Cortex of kidney (tissue), 1 donor: ENCODE data around the gene SCNN1A.
A peak's percentile ranks its signal among the peaks of the same experiment; 100 is the strongest.
"Not testable (repeated sequence)": the region's sequence is repeated elsewhere in the genome, so short reads cannot be mapped to it uniquely, and the experiment has no call there.

ENCODE experiments used
- DNase-seq: peaks from one replicate; lab custom pipeline; 2025; lab: John Stamatoyannopoulos, UW

SCNN1A gene

GRCh38 chr12:6347367-6348338, 27.7 kb downstream of the SCNN1A start:
- no peak for DNase-seq

GRCh38 chr12:6346942-6347341, 28.4 kb downstream of the SCNN1A start:
- DNase-seq = no peak

GRCh38 chr12:6346235-6346832, 29.0 kb downstream of the SCNN1A start:
- DNase-seq = no peak

GRCh38 chr12:6345319-6346091, 29.9 kb downstream of the SCNN1A start:
- no peak for DNase-seq

- not testable (repeated sequence) for DNase-seq
Observed at GRCh38 chr12:6344101-6344660, 31.2 kb downstream of the SCNN1A start.

DNA sequence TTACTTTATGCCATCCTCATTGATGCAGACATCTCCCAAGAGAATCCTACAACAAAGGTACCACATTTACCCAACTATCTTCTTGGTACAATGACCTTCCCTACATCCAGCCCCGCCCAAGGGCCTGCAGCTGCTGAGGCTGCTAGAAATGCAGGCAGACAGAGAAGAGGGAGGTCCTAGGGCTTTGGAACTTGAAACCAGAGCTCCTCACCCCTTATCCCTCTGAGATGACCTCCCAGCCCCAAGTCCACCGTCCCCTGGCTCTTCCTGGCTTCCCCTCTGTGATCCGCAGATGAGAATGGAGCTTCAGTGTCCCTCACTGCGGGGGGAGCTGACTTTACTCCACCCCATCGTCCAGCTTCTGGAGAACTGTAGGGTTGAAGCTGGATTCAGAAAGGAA, 31.8 kb downstream of the SCNN1A start:
- no peak for DNase-seq

- DNase-seq = no peak
Observed at GRCh38 chr12:6342140-6342889, 33.0 kb downstream of the SCNN1A start.

DNA sequence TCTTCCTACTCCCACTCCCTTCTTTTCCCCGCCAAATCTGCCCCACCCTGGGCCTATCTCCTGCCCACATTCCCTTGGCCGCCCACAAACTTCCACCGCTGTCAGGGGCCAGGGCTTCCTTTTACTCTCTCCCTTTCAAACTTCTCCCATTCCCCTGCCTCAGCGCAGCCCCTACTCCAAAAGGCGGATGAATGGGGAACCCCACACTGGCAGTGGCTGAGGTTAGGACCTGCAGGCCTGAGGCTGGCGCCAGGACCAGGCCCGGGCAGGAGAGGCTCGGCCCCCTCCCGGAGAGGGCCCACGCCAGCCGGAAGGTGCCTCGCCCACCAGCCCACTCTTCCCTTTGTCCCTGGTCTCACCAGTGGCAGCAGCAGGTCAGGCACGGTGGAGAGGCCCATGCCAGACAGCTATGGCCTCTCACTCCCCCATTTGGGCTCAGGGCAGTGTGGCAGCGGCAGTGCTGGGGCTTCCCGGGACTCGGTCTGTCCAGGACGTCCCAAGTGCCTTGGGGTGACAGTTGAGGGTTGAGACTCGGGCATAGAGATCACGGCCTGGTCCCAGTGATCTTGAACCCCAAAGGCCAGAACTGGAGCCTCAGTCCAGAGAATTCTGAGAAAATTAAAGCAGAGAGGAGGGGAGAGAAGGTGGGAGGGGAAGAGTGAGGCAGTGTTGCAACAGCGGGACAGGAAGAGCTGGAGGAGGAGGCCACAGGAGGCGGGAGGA, 33.8 kb downstream of the SCNN1A start, which contains the start of gene TNFRSF1A:
TNFRSF1A (minus strand) TSS at position 660 of the 723 bp plus-strand sequence; CDS start at position 398, 262 bp downstream.
- DNase-seq = no peak

DNA sequence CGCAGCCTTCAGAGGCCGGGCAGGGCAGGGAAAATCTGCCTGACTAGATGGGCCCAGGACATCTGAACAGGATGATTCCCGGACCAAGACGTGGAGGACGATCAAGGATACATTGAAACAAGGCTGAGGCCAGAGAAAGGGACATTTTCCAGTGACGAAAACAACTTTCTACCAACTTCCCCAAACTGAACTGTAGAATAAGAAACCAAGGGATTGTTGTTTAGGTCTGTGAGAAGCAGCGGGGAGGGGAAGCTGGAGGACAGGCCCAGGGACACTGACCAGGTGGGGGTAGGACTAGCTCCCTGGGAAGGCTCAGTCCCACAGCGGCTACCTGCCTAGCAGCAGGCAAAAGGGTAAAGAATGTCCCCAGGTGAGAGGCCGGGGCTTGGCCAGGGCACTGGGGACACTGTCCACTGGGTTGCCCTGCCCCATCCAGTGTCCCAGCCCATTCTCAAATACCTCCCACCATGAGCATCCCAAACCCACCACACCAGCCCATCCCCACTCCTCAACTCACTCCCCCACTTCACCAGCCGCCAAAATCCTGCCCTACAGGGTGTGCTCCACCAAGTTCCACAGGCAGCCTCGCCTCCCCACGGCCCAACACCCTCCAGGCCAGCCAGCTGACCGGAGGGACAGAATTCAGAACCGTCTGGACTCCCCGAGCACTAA, 34.5 kb downstream of the SCNN1A start:
- DNase-seq = no peak

GRCh38 chr12:6340032-6340638, 35.2 kb downstream of the SCNN1A start:
- DNase-seq = no peak

DNA sequence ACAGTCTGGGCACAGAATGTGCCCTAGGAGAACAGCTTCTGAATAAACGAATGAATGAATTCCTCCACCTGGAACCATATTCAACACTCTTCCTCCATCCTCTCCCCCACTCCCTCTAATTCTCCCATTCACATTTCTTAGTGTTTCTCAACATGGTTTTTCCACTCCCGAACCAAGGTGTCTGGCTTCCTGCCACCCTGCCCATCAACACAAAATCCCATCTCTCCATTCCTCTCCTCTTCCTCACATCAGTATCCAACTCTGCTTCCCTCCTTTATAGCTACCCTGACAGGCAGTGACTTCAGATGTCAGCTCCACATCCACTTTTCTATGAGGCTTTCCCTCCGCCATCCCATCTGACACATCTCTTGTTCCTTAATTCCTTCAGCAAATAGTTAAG, 36.4 kb downstream of the SCNN1A start:
- no peak for DNase-seq

DNA sequence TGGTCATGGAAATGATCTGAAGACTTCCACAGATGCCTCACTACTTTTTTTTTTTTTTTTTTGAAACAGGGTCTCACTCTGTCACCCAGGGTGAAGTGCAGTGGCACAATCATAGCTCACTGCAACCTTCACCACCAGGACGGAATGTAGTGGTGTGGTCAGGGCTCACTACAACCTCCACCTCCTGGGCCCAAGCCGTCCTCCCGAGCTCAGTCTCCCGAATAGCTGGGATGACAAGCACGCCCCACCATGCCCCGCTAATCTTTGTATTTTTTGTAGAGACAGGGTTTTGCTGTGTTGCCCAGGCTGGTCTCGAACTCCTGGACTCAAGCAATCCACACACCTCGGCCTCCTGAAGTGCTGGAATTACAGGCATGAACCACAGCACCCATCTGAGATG, 36.8 kb downstream of the SCNN1A start:
- DNase-seq = not testable (repeated sequence)

- no peak for DNase-seq
Observed at GRCh38 chr12:6337958-6338433, 37.4 kb downstream of the SCNN1A start.

- no peak for DNase-seq
Observed at GRCh38 chr12:6336889-6337853, 38.2 kb downstream of the SCNN1A start.

DNA sequence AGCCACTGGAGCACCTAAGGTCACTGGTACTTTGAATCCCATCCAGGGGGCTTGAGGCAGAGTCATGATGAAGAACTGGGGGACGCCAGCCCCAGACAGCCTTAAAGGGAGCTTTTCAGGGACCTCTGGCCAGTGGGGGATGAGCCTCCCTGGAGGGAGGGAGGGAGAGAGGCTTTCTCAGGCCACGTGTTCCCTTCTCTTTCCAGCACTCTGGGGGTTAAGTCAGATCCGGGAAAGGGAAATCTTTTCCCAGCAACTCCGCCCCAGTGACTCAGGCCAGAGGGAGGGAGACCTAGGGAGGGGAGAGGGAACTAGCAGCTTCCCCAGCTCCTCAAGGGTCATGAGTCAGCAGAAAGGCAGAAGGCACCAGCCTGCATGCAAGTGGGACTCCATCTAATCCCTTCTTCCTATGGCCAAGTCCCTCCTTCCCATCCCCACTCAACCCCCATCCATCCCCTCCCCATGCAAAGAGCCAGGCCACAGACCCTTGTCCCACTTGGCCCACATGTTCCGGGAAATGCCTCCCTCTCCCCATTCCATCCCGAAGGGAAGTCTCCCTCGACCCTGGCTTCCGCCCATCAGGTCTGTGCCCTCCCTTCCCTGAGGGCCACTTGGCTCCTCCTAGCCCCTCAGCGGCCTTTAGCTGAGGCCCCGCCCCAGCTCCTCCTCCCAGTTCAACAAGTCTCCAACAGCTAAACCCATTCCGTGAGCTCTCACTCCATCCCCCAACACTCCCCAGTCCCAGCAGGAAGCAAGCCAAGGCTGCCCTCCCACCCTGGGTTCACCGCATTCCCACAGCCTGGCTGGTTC, 39.1 kb downstream of the SCNN1A start:
- peak; percentile 57 for DNase-seq

- no peak for DNase-seq
Observed at GRCh38 chr12:6335451-6336078, 39.8 kb downstream of the SCNN1A start.

DNA sequence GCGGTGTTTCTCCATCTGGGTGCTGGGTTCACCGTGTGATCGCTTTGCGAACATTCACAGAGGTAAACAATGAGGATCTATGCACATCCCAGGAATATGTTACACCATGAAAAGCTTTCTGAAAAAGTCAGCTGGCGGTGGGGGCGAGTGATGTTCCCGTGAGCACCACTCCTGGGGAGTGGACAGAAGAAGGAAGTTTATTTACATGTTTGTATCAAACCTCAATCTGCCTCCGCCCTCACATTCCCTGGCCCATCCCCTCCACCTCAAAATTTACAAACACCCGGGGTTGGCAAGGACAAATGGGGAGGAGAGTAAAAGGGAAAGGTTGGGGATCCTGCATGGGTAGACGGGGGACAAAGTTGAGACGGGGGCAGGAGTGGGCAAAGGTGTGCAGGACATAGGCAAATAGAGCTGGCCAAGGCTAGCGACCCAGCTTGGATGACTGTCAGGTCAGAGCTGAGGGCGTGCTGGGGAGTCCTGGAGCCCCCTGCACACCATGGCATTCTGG, 40.4 kb downstream of the SCNN1A start:
- DNase-seq = no peak
